OCI-LY1 (cell line): Measurements from ENCODE around the gene CBFA2T2.

Source experiments
- H2AFZ ChIP-seq: fragments of 200-600 bp; sonication (generic), shearing (Covaris generic); 2 replicates; pipeline ENCODE4 v1.6.0; 2014; ENCODE audit warnings: antibody characterized with exemption, mild to moderate bottlenecking, low read length
- H3F3A ChIP-seq: fragments of 200-600 bp; sonication (generic), shearing (Covaris generic); 2 replicates; pipeline ENCODE4 v1.6.0; 2014; ENCODE audit warnings: mild to moderate bottlenecking, antibody characterized with exemption, low read length, moderate library complexity; ENCODE audit not compliant: insufficient read depth
- H3K27ac ChIP-seq: fragments of 200-600 bp; sonication (generic); 2 replicates; pipeline ENCODE4 v1.5.1; 2014; ENCODE audit warnings: low read length, mixed run types, mild to moderate bottlenecking, low read depth; ENCODE audit not compliant: poor library complexity, severe bottlenecking
- H3K27me3 ChIP-seq: fragments of 200-600 bp; sonication (generic); 2 replicates; pipeline ENCODE4 v1.6.0; 2014; ENCODE audit warnings: antibody characterized with exemption, mild to moderate bottlenecking, low read length, moderate library complexity; ENCODE audit not compliant: insufficient read depth
- H3K36me3 ChIP-seq: fragments of 200-600 bp; sonication (generic); 2 replicates; pipeline ENCODE4 v1.6.1; 2014; ENCODE audit warnings: mild to moderate bottlenecking, antibody characterized with exemption, low read length, moderate library complexity, mixed read lengths; ENCODE audit not compliant: insufficient read depth
- H3K4me1 ChIP-seq: fragments of 200-600 bp; sonication (generic); 2 replicates; pipeline ENCODE4 v1.5.1; 2014; ENCODE audit warnings: mild to moderate bottlenecking, low read length, moderate library complexity; ENCODE audit not compliant: insufficient read depth, severe bottlenecking
- H3K4me2 ChIP-seq: fragments of 200-600 bp; sonication (generic), shearing (Covaris generic); 2 replicates; pipeline ENCODE4 v1.6.1; 2014; ENCODE audit warnings: low read length
- H3K4me3 ChIP-seq: fragments of 200-600 bp; sonication (generic); 2 replicates; pipeline ENCODE4 v1.5.1; 2014; ENCODE audit warnings: low read length, low read depth, mild to moderate bottlenecking, mixed read lengths; ENCODE audit not compliant: poor library complexity, severe bottlenecking
- H3K79me2 ChIP-seq: fragments of 200-600 bp; shearing (Covaris generic); 2 replicates; pipeline ENCODE4 v1.6.1; 2016; ENCODE audit warnings: mixed run types, low read length, mixed read lengths; ENCODE audit not compliant: insufficient read depth
- H3K9ac ChIP-seq: fragments of 200-600 bp; sonication (generic), shearing (Covaris generic); 2 replicates; pipeline ENCODE4 v1.6.1; 2014; ENCODE audit warnings: mild to moderate bottlenecking, low read length, mixed read lengths
- H3K9me2 ChIP-seq: fragments of 200-600 bp; sonication (generic), shearing (Covaris generic); 2 replicates; pipeline ENCODE4 v1.6.1; 2014; ENCODE audit warnings: low read depth, mild to moderate bottlenecking, low read length, mixed read lengths
- H3K9me3 ChIP-seq: fragments of 200-600 bp; shearing (Covaris generic); 2 replicates; pipeline ENCODE4 v1.6.1; 2014; ENCODE audit warnings: low read length, mixed read lengths
- H4K20me1 ChIP-seq: fragments of 200-600 bp; sonication (generic), shearing (Covaris generic); 2 replicates; pipeline ENCODE4 v1.6.0; 2016; ENCODE audit warnings: mild to moderate bottlenecking, low read length; ENCODE audit not compliant: insufficient read depth
- CTCF ChIP-seq: fragments of 200-600 bp; sonication (generic), shearing (Covaris generic); IDR thresholded peaks from 2 replicates; pipeline ENCODE4 v1.5.1; 2017; ENCODE audit warnings: mild to moderate bottlenecking, antibody characterized with exemption, low read length, moderate library complexity, mixed read lengths
- EZH2 ChIP-seq: fragments of 200-600 bp; sonication (generic), shearing (Covaris generic); IDR thresholded peaks from 2 replicates; pipeline ENCODE4 v1.8.0; 2017; ENCODE audit warnings: borderline replicate concordance, mixed run types, mild to moderate bottlenecking, antibody characterized with exemption, low read length, moderate library complexity, mixed read lengths

The CBFA2T2 gene

GRCh38 chr20:33515569-33516216 lies 25.8 kb downstream of the CBFA2T2 start:
- Histone ChIP-seq H3K36me3 (no peaks in the 10 kb centered on the region), H3F3A (no peaks in the 10 kb centered on the region), H2AFZ (no peak overlapping the region), H3K9ac (no peak overlapping the region), H3K4me3 (no peak overlapping the region), H3K4me1 (peaks cover 9% of the 10 kb centered on the region), H3K9me3 (no peaks in the 10 kb centered on the region), H3K9me2 (no peaks in the 10 kb centered on the region), H3K79me2 (peaks cover 5% of the 10 kb centered on the region), H3K27ac (no peak overlapping the region), H3K27me3 (no peaks in the 10 kb centered on the region), H4K20me1 (no peaks in the 10 kb centered on the region), H3K4me2 (no peak overlapping the region)
- no peak for TF ChIP-seq EZH2
- TF ChIP-seq CTCF: peak; percentile 54

GRCh38 chr20:33516882-33517281 lies 27.0 kb downstream of the CBFA2T2 start:
- no peak overlapping the region for H3K4me2 ChIP-seq

GRCh38 chr20:33518071-33518470 lies 28.2 kb downstream of the CBFA2T2 start:
- no peaks in the 10 kb centered on the region for H4K20me1 ChIP-seq
- H3F3A ChIP-seq: no peaks in the 10 kb centered on the region
- H3K9me2 ChIP-seq: no peaks in the 10 kb centered on the region
- no peak overlapping the region for H3K9ac ChIP-seq
- no peaks in the 10 kb centered on the region for H3K36me3 ChIP-seq
- H3K27me3 ChIP-seq: no peaks in the 10 kb centered on the region
- no peak overlapping the region for H2AFZ ChIP-seq
- no peaks in the 10 kb centered on the region; the same call in 1 of the 2 replicates for H3K79me2 ChIP-seq
- no peak overlapping the region for H3K27ac ChIP-seq
- no peak overlapping the region for H3K4me3 ChIP-seq
- H3K9me3 ChIP-seq: no peaks in the 10 kb centered on the region
- H3K4me2 ChIP-seq: no peak overlapping the region
- no peak for TF ChIP-seq CTCF
- TF ChIP-seq EZH2: no peak
- peaks cover 14% of the 10 kb centered on the region for H3K4me1 ChIP-seq

More at GRCh38 chr20:33516882-33517281, 27.0 kb downstream of the CBFA2T2 start:
- Histone ChIP-seq H3K9me3 (no peaks in the 10 kb centered on the region), H3K36me3 (no peaks in the 10 kb centered on the region), H3F3A (no peaks in the 10 kb centered on the region), H2AFZ (no peak overlapping the region), H3K9me2 (no peaks in the 10 kb centered on the region), H3K9ac (no peak overlapping the region), H3K27ac (peak overlapping the region; percentile 43), H3K79me2 (peaks cover 5% of the 10 kb centered on the region), H3K4me3 (no peak overlapping the region), H4K20me1 (no peaks in the 10 kb centered on the region), H3K4me1 (peaks cover 14% of the 10 kb centered on the region), H3K27me3 (no peaks in the 10 kb centered on the region)
- TF ChIP-seq EZH2 (no peak), CTCF (no peak)
